Measurements from ENCODE around the gene OLFM1.

DNA sequence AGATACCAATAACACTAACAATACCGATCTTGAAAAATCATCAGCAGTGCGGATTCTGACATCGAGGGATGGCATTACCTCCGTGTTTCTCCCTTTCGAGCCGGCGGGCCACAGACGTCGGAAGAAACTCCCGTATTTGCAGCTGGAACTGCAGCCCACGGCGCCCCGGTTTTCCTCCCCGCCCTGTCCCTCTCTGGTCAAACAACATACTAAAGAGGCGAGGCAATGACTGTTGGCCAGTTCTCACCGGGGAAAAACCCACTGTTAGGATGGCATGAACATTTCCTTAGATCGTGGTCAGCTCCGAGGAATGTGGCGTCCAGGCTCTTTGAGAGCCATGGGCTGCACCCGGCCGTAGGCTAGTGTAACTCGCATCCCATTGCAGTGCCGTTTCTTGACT lies 32.8 kb downstream of the OLFM1 start:
- no peak for TF ChIP-seq CTCF (IDR thresholded peaks at IDR 0.05)
- no peak for TF ChIP-seq EZH2 (IDR thresholded peaks at IDR 0.05; ENCODE audit: borderline replicate concordance, insufficient read depth, low read depth, low read length, poor library complexity, severe bottlenecking)
